Body of pancreas (tissue), 4 donors: ENCODE data around the gene ZNF91.

Experiments
- CTCF ChIP-seq, 7 experiments: fragments of 450-650 bp in 4 of 7; fragments of 200-600 bp in 3 of 7; sonication (generic) in 3 of 7; IDR thresholded peaks; one replicate each; pipeline ENCODE4 v1.5.1; 2016 to 2019; ENCODE audit warnings: antibody characterized with exemption in 7 of 7
- POLR2A ChIP-seq, 3 donors: fragments of 450-650 bp; IDR thresholded peaks; one replicate each; pipeline ENCODE4 v1.6.1; 2016; ENCODE audit warnings: antibody characterized with exemption in 3 of 3, mild to moderate bottlenecking in 2 of 3

GRCh38 chr19:23399443-23399842, 4.2 kb upstream of the ZNF91 start:
- no peak for TF ChIP-seq CTCF (IDR thresholded peaks at IDR 0.05)
- no peak for TF ChIP-seq POLR2A (IDR thresholded peaks at IDR 0.05)
